Measurements from ENCODE around the gene OSBPL3.
A peak's percentile ranks its signal among the peaks of the same experiment; 100 is the strongest.

Gene OSBPL3

GRCh38 chr7:25005658-25006057 is 25.7 kb upstream of the OSBPL3 start:
- no peak for TF ChIP-seq JUND (IDR thresholded peaks at IDR 0.05; ENCODE audit: low read depth)
- no peak for DNase-seq (ENCODE audit: low read depth in 1 of 2, low spot score in 1 of 2)
- in situ Hi-C loops (cut with HindIII; ENCODE audit: low pct_unique_long_range_greater_than_20kb, low sequenced_read_pairs) = no loop called here

DNA sequence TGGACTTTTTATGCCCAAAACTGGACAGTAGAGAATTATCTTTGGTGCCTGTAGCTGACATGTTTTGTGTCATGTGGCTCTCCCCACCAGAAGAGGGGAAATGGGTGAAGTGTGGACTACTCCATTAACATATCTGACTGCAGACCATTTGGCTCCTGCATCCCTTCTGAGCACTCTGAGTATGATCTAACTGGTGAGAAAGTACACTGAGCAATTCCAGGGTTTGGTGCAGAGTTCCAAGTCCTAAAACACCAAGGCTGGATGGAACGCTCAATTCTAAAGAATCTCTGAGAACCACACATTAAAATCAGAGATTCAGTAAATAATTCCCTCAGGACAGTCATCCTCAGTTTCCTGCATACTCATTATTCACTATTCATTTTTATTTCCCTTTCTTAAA is 22.8 kb upstream of the OSBPL3 start:
- TF ChIP-seq JUND (IDR thresholded peaks at IDR 0.05; ENCODE audit: low read depth) = no peak
- in situ Hi-C loops (cut with HindIII; ENCODE audit: low pct_unique_long_range_greater_than_20kb, low sequenced_read_pairs) = no loop called here
- no peak for DNase-seq (ENCODE audit: low read depth in 1 of 2, low spot score in 1 of 2)

DNA sequence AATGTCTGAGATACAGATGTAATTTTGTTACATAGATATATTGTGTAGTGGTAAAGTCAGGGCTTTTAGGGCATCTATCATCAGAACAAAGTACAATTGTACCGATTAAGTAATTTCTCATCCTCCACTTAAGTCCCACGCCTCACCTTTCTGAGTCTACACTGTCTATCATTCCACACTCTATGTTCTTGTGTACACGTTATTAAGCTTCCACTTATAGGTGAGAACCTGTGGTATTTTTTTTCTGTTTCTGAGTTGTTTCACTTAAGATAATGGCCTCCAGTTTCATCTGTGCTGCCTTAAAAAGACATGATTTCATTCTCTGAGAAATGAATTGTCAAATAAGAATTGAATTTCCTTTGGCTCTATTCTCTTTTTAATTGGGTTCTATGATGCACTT is 15.5 kb upstream of the OSBPL3 start:
- in situ Hi-C loops (cut with HindIII; ENCODE audit: low pct_unique_long_range_greater_than_20kb, low sequenced_read_pairs) = no loop called here
- TF ChIP-seq JUND (IDR thresholded peaks at IDR 0.05; ENCODE audit: low read depth) = no peak
- no peak for DNase-seq (ENCODE audit: low read depth in 1 of 2, low spot score in 1 of 2)

- in situ Hi-C loops (cut with HindIII; ENCODE audit: low pct_unique_long_range_greater_than_20kb, low sequenced_read_pairs) = no loop called here
- TF ChIP-seq JUND (IDR thresholded peaks at IDR 0.05; ENCODE audit: low read depth) = no peak
- no peak for DNase-seq (ENCODE audit: low read depth in 1 of 2, low spot score in 1 of 2)
Observed at GRCh38 chr7:24992314-24992713, 12.3 kb upstream of the OSBPL3 start.

- DNase-seq (ENCODE audit: low read depth in 1 of 2, low spot score in 1 of 2) = no peak
- in situ Hi-C loops (cut with HindIII; ENCODE audit: low pct_unique_long_range_greater_than_20kb, low sequenced_read_pairs) = no loop called here
- no peak for TF ChIP-seq JUND (IDR thresholded peaks at IDR 0.05; ENCODE audit: low read depth)
Observed at GRCh38 chr7:24991353-24991752, 11.4 kb upstream of the OSBPL3 start.

DNA sequence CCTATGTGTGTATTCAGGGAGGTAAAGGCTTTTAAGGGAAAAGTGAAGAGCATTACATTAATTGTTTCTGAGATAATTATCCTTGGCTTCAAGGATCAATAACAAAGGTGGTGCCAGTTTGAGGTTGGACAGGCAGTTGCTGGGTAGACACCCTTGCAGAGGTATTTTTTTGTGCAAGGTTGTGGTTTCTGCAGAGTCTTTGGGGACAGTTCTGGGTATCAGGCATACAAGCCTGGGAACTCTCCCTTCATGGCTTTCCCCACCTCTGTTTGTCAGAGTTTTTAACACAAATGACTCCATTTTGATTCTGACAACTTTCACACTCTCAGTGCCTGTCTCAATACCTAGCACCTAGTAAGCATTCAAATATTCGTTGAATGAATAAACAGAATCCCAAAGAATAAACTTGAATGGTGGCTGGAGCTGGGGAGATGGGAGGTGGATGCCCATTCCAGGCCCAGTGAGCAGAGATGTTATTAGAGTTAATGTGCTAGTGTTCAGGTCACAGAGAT is 7.4 kb upstream of the OSBPL3 start:
- in situ Hi-C loops (cut with HindIII; ENCODE audit: low pct_unique_long_range_greater_than_20kb, low sequenced_read_pairs) = no loop called here
- no peak for TF ChIP-seq JUND (IDR thresholded peaks at IDR 0.05; ENCODE audit: low read depth)
- DNase-seq (ENCODE audit: low read depth in 1 of 2, low spot score in 1 of 2) = no peak

DNA sequence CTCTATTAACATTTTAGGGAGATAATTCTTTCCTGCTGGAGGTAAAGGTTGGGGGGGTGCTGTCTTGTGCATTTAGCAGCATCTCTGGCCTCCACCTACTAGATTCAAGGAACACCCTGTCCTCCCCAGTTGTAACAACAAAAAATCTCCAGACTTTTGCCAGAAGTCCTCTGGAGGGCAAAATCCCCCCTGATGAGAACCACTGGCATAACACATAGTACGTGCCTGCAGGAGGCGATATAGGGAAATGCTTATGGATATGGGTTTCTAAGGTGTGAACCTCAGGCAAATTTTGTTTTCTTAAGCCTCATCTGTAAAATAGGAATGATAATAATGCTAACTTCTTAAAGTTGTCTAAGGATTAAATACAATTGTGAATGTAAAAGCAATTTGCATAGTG is 2.9 kb upstream of the OSBPL3 start:
- in situ Hi-C loops (cut with HindIII; ENCODE audit: low pct_unique_long_range_greater_than_20kb, low sequenced_read_pairs) = no loop called here
- no peak for DNase-seq (ENCODE audit: low read depth in 1 of 2, low spot score in 1 of 2)
- TF ChIP-seq JUND (IDR thresholded peaks at IDR 0.05; ENCODE audit: low read depth) = no peak

GRCh38 chr7:24981171-24981951 is 1.4 kb upstream of the OSBPL3 start:
- TF ChIP-seq JUND (IDR thresholded peaks at IDR 0.05; ENCODE audit: low read depth) = no peak
- in situ Hi-C loops (cut with HindIII; ENCODE audit: low pct_unique_long_range_greater_than_20kb, low sequenced_read_pairs) = no loop called here
- DNase-seq (ENCODE audit: low read depth in 1 of 2, low spot score in 1 of 2) = peak in 1 of 2 experiments; percentile 86

- no peak for TF ChIP-seq JUND (IDR thresholded peaks at IDR 0.05; ENCODE audit: low read depth)
- DNase-seq (ENCODE audit: low read depth in 1 of 2, low spot score in 1 of 2) = peak in 1 of 2 experiments; percentile 50
- in situ Hi-C loops (cut with HindIII; ENCODE audit: low pct_unique_long_range_greater_than_20kb, low sequenced_read_pairs) = no loop called here
Observed at GRCh38 chr7:24980534-24981170, 674 bp upstream of the OSBPL3 start.

DNA sequence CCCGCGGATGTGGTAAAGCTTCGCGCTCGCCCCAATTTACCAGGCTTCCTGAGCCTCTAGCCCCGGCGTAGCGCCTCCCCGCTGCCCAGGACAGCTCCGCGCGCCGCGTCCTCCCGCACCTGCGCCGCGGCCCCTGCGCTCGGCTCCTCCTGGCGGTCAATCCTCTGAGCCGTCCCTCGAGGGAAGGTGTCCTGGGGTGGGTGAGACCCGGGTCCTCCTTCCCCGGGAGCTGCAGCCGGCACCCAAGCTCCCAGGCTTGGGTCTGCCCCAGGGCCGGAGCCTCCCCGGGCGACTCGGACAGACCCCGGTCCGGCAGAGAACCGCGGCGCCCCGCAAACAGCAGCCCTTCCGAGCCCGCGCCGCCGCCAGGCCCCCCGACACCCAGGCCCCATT is 512 bp downstream of the OSBPL3 start:
- in situ Hi-C loops (cut with HindIII; ENCODE audit: low pct_unique_long_range_greater_than_20kb, low sequenced_read_pairs) = no loop called here
- DNase-seq (ENCODE audit: low read depth in 1 of 2, low spot score in 1 of 2) = peak; percentile 69 to 90

DNA sequence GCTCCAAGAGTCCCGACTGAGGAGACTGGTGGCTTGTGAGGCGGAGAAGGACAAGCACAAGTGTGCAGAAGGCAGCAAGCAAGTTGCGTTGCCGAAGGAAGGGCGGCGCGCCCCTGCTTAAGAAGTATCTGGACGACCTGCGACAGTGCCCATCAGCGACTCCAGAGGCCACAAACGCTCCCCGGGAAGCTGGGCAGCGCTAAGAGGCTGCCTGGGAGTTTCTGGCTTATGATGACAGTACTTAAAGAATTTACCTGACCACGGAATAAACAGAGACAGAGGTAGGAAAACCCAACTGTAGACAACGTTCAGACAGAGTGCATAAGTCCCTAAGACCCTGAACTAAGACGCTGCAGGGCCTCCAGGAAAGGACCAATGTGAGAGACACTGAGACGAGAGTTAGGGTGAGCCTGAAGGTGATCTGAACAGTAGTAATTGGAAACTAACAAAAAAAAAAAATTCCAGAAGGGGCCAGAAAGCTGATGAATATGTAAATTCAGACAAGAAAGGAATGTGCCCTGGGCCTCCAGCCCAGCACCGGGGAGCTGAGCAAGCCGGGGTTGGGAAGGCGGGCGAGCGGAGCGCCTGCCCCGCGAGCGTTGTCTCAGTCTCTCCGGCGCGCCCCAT is 1.0 kb downstream of the OSBPL3 start:
- in situ Hi-C loops (cut with HindIII; ENCODE audit: low pct_unique_long_range_greater_than_20kb, low sequenced_read_pairs) = no loop called here
- DNase-seq (ENCODE audit: low read depth in 1 of 2, low spot score in 1 of 2) = peak in 1 of 2 experiments; percentile 64
- no peak for TF ChIP-seq JUND (IDR thresholded peaks at IDR 0.05; ENCODE audit: low read depth)

More for the DNA sequence above, 512 bp downstream of the OSBPL3 start:
- no peak for TF ChIP-seq JUND (IDR thresholded peaks at IDR 0.05; ENCODE audit: low read depth)

GRCh38 chr7:24975644-24976260 is 4.2 kb downstream of the OSBPL3 start:
- TF ChIP-seq JUND (IDR thresholded peaks at IDR 0.05; ENCODE audit: low read depth) = no peak
- in situ Hi-C loops (cut with HindIII; ENCODE audit: low pct_unique_long_range_greater_than_20kb, low sequenced_read_pairs) = no loop called here
- DNase-seq (ENCODE audit: low read depth in 1 of 2, low spot score in 1 of 2) = no peak
